ENCODE data around the gene LBX1.

LBX1 gene

DNA sequence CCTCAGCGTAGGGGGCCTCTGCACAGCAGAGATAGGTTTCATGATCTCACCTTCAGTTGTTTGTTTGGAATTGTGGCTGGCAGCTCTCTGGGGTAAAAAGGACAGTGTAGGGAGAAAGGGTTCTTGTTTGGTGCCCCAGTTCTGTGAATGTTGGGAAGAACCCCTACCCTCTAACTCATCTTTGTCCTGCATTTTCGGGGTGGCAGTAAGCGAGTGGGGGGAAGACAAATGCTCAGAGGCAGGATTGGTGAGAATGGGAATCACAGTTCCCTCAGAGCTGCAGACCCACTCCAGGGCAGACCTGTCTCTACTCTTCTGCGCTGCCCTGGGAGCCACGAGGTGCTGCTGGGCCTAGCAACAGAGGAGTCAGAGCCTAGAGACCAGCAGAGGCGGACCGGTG lies 1.8 kb upstream of the LBX1 start:
- no peak overlapping the region for H3K4me3 ChIP-seq (ENCODE audit: low read depth in 1 of 2, low read length in 1 of 2)
- H3K9me3 ChIP-seq = no peaks in the 10 kb centered on the region
- no peaks in the 10 kb centered on the region for H3K36me3 ChIP-seq
- H3K4me1 ChIP-seq (ENCODE audit: control insufficient read depth in 1 of 2, insufficient read depth in 1 of 2, low read depth in 1 of 2, low read length in 1 of 2) = peaks cover 0 to 7% of the 10 kb centered on the region in 2 experiments
- TF ChIP-seq, protein P1, sequence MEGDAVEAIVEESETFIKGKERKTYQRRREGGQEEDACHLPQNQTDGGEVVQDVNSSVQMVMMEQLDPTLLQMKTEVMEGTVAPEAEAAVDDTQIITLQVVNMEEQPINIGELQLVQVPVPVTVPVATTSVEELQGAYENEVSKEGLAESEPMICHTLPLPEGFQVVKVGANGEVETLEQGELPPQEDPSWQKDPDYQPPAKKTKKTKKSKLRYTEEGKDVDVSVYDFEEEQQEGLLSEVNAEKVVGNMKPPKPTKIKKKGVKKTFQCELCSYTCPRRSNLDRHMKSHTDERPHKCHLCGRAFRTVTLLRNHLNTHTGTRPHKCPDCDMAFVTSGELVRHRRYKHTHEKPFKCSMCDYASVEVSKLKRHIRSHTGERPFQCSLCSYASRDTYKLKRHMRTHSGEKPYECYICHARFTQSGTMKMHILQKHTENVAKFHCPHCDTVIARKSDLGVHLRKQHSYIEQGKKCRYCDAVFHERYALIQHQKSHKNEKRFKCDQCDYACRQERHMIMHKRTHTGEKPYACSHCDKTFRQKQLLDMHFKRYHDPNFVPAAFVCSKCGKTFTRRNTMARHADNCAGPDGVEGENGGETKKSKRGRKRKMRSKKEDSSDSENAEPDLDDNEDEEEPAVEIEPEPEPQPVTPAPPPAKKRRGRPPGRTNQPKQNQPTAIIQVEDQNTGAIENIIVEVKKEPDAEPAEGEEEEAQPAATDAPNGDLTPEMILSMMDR (IDR thresholded peaks at IDR 0.05) = no peak
- H3K27me3 ChIP-seq = peaks cover 100% of the 10 kb centered on the region
- H3K27ac ChIP-seq = no peak overlapping the region

DNA sequence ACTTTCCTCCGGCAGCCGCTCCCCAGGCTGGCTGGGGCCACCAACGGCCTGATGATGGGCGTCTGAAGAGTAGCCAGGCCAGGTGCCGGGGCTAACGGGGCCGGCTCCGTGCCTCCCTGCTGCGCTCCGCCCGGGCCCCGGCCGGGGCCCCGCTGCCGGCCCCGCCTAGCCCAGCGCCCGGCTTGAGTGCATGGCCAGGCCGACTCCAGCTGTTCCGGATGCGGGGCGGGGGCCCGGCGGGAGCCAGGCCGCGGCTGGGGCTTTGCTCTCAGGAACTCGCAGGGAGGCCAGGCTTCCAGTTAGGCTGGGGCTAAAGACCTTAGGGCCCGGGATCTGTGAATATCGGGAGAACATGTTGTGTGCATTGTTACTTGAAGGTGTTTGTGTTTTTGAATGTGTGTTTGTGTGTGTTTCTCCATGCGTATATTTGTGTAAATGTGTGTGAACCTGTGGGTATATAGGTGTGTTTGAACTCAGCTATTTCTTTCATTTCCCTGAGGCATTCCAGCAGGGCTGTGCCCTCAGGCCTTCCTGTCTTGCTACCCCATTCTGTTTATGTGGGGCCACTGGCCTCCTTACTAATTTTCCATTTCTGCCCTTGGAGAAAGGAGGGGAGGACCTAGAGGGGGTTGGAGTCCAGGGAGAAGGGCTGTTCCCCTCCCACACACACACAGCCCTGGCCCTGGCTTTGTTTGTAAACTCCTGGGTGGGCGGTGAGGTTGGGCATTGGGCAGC lies 1.1 kb upstream of the LBX1 start:
- no peak overlapping the region for H3K27ac ChIP-seq
- peaks cover 100% of the 10 kb centered on the region for H3K27me3 ChIP-seq
- H3K4me3 ChIP-seq (ENCODE audit: low read depth in 1 of 2, low read length in 1 of 2) = no peak overlapping the region
- H3K36me3 ChIP-seq = no peaks in the 10 kb centered on the region
- H3K4me1 ChIP-seq (ENCODE audit: control insufficient read depth in 1 of 2, insufficient read depth in 1 of 2, low read depth in 1 of 2, low read length in 1 of 2) = peaks cover 5 to 12% of the 10 kb centered on the region in 2 experiments
- H3K9me3 ChIP-seq = no peaks in the 10 kb centered on the region
- TF ChIP-seq, protein P1 (IDR thresholded peaks at IDR 0.05) = no peak

DNA sequence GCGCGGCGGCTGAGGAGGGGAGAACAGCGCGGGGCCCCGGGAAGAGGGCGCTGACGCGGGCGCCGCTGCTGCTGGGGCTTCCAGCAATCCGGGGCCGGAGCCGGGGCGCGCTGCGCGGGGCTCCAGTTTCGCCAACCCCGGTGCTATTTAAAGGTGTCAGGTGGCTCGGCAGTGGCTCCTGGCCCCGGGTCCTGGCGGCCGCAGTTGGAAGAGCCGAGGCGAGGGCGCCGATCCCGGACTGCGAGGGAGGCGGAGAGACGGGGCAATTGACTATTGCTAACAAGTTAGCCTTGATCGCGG lies 347 bp downstream of the LBX1 start:
- no peaks in the 10 kb centered on the region for H3K36me3 ChIP-seq
- TF ChIP-seq, protein P1 (IDR thresholded peaks at IDR 0.05) = no peak
- peaks cover 11 to 16% of the 10 kb centered on the region in 2 experiments for H3K4me1 ChIP-seq (ENCODE audit: control insufficient read depth in 1 of 2, insufficient read depth in 1 of 2, low read depth in 1 of 2, low read length in 1 of 2)
- peaks cover 100% of the 10 kb centered on the region for H3K27me3 ChIP-seq
- H3K9me3 ChIP-seq = no peaks in the 10 kb centered on the region
- H3K4me3 ChIP-seq (ENCODE audit: low read depth in 1 of 2, low read length in 1 of 2) = no peak overlapping the region
- H3K27ac ChIP-seq = no peak overlapping the region

DNA sequence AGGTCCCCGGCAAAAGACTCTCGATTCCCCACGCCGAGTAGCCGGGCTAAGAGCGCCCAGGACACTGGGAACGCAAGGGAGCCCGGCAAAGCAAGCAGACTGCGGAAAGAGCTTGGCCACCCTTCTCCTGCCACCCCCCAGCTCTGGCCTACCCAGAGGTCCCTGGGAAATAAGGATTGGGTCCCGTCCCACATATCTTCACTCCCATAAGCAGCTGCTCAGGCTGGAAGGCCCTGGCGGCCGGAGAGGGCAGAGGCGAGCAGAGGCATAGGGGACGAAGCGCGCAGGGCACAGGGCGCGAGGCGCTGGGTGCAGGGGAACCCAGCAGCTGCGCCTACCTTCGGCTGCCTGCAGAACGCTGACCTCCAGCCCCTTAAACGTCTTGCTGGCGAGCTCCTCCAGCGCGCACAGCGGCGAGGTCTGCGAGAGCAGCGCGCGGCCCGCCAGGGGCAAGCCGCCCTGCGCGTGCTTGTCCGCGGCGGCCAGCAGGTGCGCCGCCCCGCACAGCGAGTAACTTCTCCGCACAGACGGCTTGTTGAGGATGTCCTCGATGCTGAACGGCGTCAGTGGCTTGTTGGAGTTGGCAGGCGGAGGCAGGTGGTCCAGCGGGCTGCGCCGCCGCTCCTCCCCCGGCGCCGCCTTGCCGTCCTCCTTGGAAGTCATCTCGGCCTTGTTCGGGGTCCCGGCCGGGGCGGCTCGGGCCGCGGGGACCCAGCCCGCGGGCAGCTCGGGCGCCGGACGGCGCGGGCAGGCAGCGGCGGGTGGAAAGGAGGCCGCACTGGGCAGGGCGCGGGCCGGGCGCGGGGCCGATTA lies 904 bp downstream of the LBX1 start:
- H3K9me3 ChIP-seq = no peaks in the 10 kb centered on the region
- peaks cover 11 to 16% of the 10 kb centered on the region in 2 experiments for H3K4me1 ChIP-seq (ENCODE audit: control insufficient read depth in 1 of 2, insufficient read depth in 1 of 2, low read depth in 1 of 2, low read length in 1 of 2)

DNA sequence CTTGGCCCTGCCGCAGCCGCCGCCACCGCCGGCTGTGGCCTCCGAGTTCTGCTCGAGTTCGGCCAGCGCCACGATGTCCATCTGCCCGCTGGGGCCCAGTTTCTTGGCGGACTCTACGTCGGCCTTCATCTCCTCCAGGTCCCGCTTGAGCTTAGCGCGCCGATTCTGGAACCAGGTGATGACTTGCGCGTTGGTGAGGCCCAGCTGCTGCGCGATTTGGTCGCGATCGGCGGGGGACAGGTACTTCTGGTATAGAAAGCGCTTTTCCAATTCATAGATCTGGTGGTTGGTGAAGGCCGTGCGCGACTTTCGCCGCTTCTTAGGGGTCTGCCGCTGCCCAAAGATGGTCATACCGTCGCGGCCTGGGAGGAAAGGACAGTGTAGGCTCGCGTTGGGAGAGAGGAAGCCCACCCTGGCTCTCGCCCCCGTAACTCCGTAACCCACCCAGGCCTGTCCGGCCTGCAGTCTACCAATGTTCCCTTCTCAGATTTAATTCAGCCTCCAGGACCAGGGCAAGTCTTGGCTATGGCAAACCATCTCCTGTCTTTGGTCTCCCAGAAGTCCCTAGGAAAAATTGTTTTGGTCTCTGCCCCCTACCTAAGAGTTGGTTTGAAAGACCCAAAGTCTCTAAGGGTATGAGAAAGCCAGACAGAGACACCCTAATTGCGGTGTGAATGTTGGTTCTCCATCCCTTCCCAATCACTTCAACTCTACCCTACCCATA lies 1.7 kb downstream of the LBX1 start:
- Histone ChIP-seq H3K27ac (no peak overlapping the region), H3K4me1 (ENCODE audit: control insufficient read depth in 1 of 2, insufficient read depth in 1 of 2, low read depth in 1 of 2, low read length in 1 of 2) (peaks cover 16 to 22% of the 10 kb centered on the region in 2 experiments), H3K9me3 (no peaks in the 10 kb centered on the region), H3K27me3 (peaks cover 100% of the 10 kb centered on the region), H3K4me3 (ENCODE audit: low read depth in 1 of 2, low read length in 1 of 2) (no peak overlapping the region), H3K36me3 (no peaks in the 10 kb centered on the region)
- TF ChIP-seq, protein P1 (IDR thresholded peaks at IDR 0.05) = no peak

More for the DNA sequence above, 904 bp downstream of the LBX1 start:
- Histone ChIP-seq H3K27ac (no peak overlapping the region), H3K36me3 (no peaks in the 10 kb centered on the region), H3K27me3 (peaks cover 100% of the 10 kb centered on the region), H3K4me3 (ENCODE audit: low read depth in 1 of 2, low read length in 1 of 2) (no peak overlapping the region)
- TF ChIP-seq, protein P1 (IDR thresholded peaks at IDR 0.05) = no peak

Data from neutrophil (primary cell).